Measurements from ENCODE around the gene ATP5F1A. TPM values are rescaled to one million over a fixed set of nuclear protein-coding genes. Genes with fewer than 3 reads are reported as not detected.
"Not testable (repeated sequence)": the region's sequence is repeated elsewhere in the genome, so short reads cannot be mapped to it uniquely, and the experiment has no call there.

ATP5F1A gene
- 597 and 611 TPM in 2 replicates for total RNA-seq (2014; rRNA removed; shearing (Covaris generic))

- DNase-seq (ENCODE audit: low read depth): peak; percentile 81
These were observed at the start of gene ATP5F1A for GRCh38 chr18:46097801-46098615. TSS of gene ATP5F1A (minus strand) at chr18:46098296. CDS start at chr18:46098231, 65 bp downstream.

- DNase-seq (ENCODE audit: low read depth): no peak
These were observed 43.1 kb upstream of the ATP5F1A start for GRCh38 chr18:46141199-46141598.

GRCh38 chr18:46140173-46140572, 42.1 kb upstream of the ATP5F1A start:
- no peak for DNase-seq (ENCODE audit: low read depth)

- no peak for DNase-seq (ENCODE audit: low read depth)
These were observed 37.0 kb upstream of the ATP5F1A start for GRCh38 chr18:46134920-46135675.

- no peak for DNase-seq (ENCODE audit: low read depth)
These were observed 35.4 kb upstream of the ATP5F1A start for GRCh38 chr18:46133534-46133933.

GRCh38 chr18:46130549-46130948, 32.5 kb upstream of the ATP5F1A start:
- not testable (repeated sequence) for DNase-seq (ENCODE audit: low read depth)

GRCh38 chr18:46130061-46130460, 32.0 kb upstream of the ATP5F1A start:
- no peak for DNase-seq (ENCODE audit: low read depth)

GRCh38 chr18:46126625-46127024, 28.5 kb upstream of the ATP5F1A start:
- not testable (repeated sequence) for DNase-seq (ENCODE audit: low read depth)

- no peak for DNase-seq (ENCODE audit: low read depth)
These were observed 15.7 kb upstream of the ATP5F1A start for GRCh38 chr18:46113751-46114150.

- DNase-seq (ENCODE audit: low read depth): no peak
These were observed 12.3 kb upstream of the ATP5F1A start for GRCh38 chr18:46110406-46110805.

- no peak for DNase-seq (ENCODE audit: low read depth)
These were observed 11.3 kb upstream of the ATP5F1A start for GRCh38 chr18:46109386-46109785.

- DNase-seq (ENCODE audit: low read depth): peak; percentile 83
These were observed 6.2 kb upstream of the ATP5F1A start, which contains the start of gene HAUS1 for GRCh38 chr18:46104128-46104911. TSS of gene HAUS1 (plus strand) at chr18:46104385. CDS start at chr18:46104412, 27 bp downstream.

GRCh38 chr18:46099463-46099862, 1.4 kb upstream of the ATP5F1A start:
- no peak for DNase-seq (ENCODE audit: low read depth)

GRCh38 chr18:46098616-46098933, 479 bp upstream of the ATP5F1A start:
- no peak for DNase-seq (ENCODE audit: low read depth)

GRCh38 chr18:46097431-46097800, 680 bp downstream of the ATP5F1A start:
- DNase-seq (ENCODE audit: low read depth): no peak

- no peak for DNase-seq (ENCODE audit: low read depth)
These were observed 1.3 kb downstream of the ATP5F1A start for GRCh38 chr18:46096651-46097300.

- DNase-seq (ENCODE audit: low read depth): no peak
These were observed 2.6 kb downstream of the ATP5F1A start for GRCh38 chr18:46095532-46095931.

GRCh38 chr18:46088501-46088900, 9.6 kb downstream of the ATP5F1A start:
- DNase-seq (ENCODE audit: low read depth): not testable (repeated sequence)

- DNase-seq (ENCODE audit: low read depth): no peak
These were observed 13.7 kb downstream of the ATP5F1A start for GRCh38 chr18:46084431-46084830.

GRCh38 chr18:46080156-46080555, 17.9 kb downstream of the ATP5F1A start:
- no peak for DNase-seq (ENCODE audit: low read depth)

- no peak for DNase-seq (ENCODE audit: low read depth)
These were observed 18.8 kb downstream of the ATP5F1A start for GRCh38 chr18:46079336-46079735.
